Upper lobe of right lung (tissue), 1 donor: ENCODE data around the gene LIFR. TPM values are rescaled to one million over a fixed set of nuclear protein-coding genes. Genes with fewer than 3 reads are reported as not detected.

Experiments used
- ATAC-seq: fragments of 200-7000 bp; cut with Tn5 transposase; one replicate; pipeline ENCODE4 v1.9.1; 2020; ENCODE audit warnings: mild to moderate bottlenecking, moderate library complexity
- DNase-seq: peaks from one replicate; pipeline ENCODE4 v3.0.0-alpha.2; 2020
- H3K27ac ChIP-seq: fragments of 200-600 bp; one replicate; pipeline ENCODE4 v1.8.0; 2022
- H3K27me3 ChIP-seq: fragments of 200-600 bp; one replicate; pipeline ENCODE4 v1.8.0; 2022; ENCODE audit warnings: mild to moderate bottlenecking
- H3K36me3 ChIP-seq: fragments of 200-600 bp; one replicate; pipeline ENCODE4 v1.8.0; 2022
- H3K4me1 ChIP-seq: fragments of 200-600 bp; one replicate; pipeline ENCODE4 v1.8.0; 2022
- H3K4me3 ChIP-seq: fragments of 200-600 bp; one replicate; pipeline ENCODE4 v1.8.0; 2022; ENCODE audit warnings: mild to moderate bottlenecking
- H3K9me3 ChIP-seq: fragments of 200-600 bp; one replicate; pipeline ENCODE4 v1.8.0; 2022
- CTCF ChIP-seq: fragments of 200-600 bp; IDR thresholded peaks from one replicate; pipeline ENCODE4 v1.8.0; 2022; ENCODE audit warnings: antibody characterized with exemption
- intact Hi-C: fragments of 100-400 bp; cut with DNase I; formaldehyde crosslinking; loops from one replicate; pipeline ENCODE4 v1.11.0; 2022
- total RNA-seq: library from RNA; stranded (reverse); fragmentation: NEBNext Ultra II Directional; extraction: Animal tissue kit (Norgen Biotek cat#: 25700); gene quantifications from one replicate; pipeline ENCODE4 v1.2.1, GENCODE V29; 2021
- donor health status: DM: no; HTN: yes; CAD: no; lungs with severe emphysema.

Gene LIFR
- total RNA-seq, 1 donor from 2014 or later, result 151 TPM

- peak overlapping the region; percentile 42 for H3K27ac ChIP-seq
- intact Hi-C loops, result no loop called here
Measured at GRCh38 chr5:38462976-38463633, 93.3 kb downstream of the LIFR start.

GRCh38 chr5:38458174-38458573 is 98.3 kb downstream of the LIFR start:
- H3K27me3 ChIP-seq, result no peaks in the 10 kb centered on the region
- H3K27ac ChIP-seq, result no peak overlapping the region
- DNase-seq (no peak), ATAC-seq (no peak)
- no peak overlapping the region for H3K4me3 ChIP-seq
- H3K36me3 ChIP-seq, result no peaks in the 10 kb centered on the region
- no peaks in the 10 kb centered on the region for H3K9me3 ChIP-seq
- intact Hi-C loops, result no loop called here
- no peaks in the 10 kb centered on the region for H3K4me1 ChIP-seq
- no peak for TF ChIP-seq CTCF

More at GRCh38 chr5:38462976-38463633, 93.3 kb downstream of the LIFR start:
- Histone ChIP-seq H3K9me3 (no peaks in the 10 kb centered on the region), H3K4me1 (peaks cover 31% of the 10 kb centered on the region), H3K36me3 (no peaks in the 10 kb centered on the region), H3K27me3 (peaks cover 1% of the 10 kb centered on the region), H3K4me3 (no peak overlapping the region)
- ATAC-seq (no peak), DNase-seq (no peak)
- TF ChIP-seq CTCF, result no peak

GRCh38 chr5:38456657-38457399 is 99.6 kb downstream of the LIFR start:
- intact Hi-C loops, result no loop called here
- no peak for DNase-seq
- Histone ChIP-seq H3K27me3 (no peaks in the 10 kb centered on the region), H3K4me1 (no peaks in the 10 kb centered on the region), H3K27ac (no peak overlapping the region), H3K36me3 (no peaks in the 10 kb centered on the region), H3K4me3 (no peak overlapping the region), H3K9me3 (no peaks in the 10 kb centered on the region)
- no peak for ATAC-seq
- no peak for TF ChIP-seq CTCF

- Histone ChIP-seq H3K4me1 (no peaks in the 10 kb centered on the region), H3K27ac (no peak overlapping the region), H3K9me3 (no peaks in the 10 kb centered on the region), H3K4me3 (no peak overlapping the region), H3K27me3 (no peaks in the 10 kb centered on the region), H3K36me3 (no peaks in the 10 kb centered on the region)
- no peak for ATAC-seq
- DNase-seq, result no peak
- TF ChIP-seq CTCF, result no peak
- intact Hi-C loops, result no loop called here
Measured at GRCh38 chr5:38455796-38456330, 100.6 kb downstream of the LIFR start.

GRCh38 chr5:38453921-38454320 is 102.5 kb downstream of the LIFR start:
- no peak overlapping the region for H3K4me3 ChIP-seq
- H3K9me3 ChIP-seq, result no peaks in the 10 kb centered on the region
- H3K27ac ChIP-seq, result no peak overlapping the region
- intact Hi-C loops, result no loop called here
- no peak for TF ChIP-seq CTCF
- H3K27me3 ChIP-seq, result no peaks in the 10 kb centered on the region
- no peaks in the 10 kb centered on the region for H3K4me1 ChIP-seq
- ATAC-seq (no peak), DNase-seq (no peak)
- H3K36me3 ChIP-seq, result no peaks in the 10 kb centered on the region
